Cerebellar cortex (tissue), 1 donor: ENCODE measurements around the gene KLF6.
A peak's percentile ranks its signal among the peaks of the same experiment; 100 is the strongest.

Experiments
- DNase-seq: peaks from one replicate; pipeline ENCODE4 v3.0.0-alpha.2; 2015; ENCODE audit warnings: low spot score

The KLF6 gene

DNA sequence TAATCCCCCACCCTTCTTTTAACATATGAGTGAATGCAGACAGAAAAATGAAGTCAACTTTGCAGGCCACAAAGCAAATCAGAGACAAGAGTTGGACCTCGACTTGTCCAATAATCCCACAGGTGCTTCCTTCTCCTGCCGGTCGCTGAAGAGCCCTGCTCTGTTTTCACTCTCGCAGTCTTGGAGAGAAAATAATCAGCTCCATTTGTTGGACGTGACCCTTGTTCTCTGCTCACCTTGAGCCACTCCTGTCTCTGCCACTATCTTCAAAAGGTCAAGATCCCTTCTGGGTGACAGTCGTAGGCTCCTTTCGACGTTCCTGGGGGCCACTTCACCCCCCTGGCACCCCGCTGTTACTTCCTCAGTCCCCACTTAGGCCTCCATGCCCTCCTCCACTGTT is 2.8 kb upstream of the KLF6 start:
- DNase-seq, result no peak

GRCh38 chr10:3787016-3787400 is 2.0 kb upstream of the KLF6 start:
- no peak for DNase-seq

DNA sequence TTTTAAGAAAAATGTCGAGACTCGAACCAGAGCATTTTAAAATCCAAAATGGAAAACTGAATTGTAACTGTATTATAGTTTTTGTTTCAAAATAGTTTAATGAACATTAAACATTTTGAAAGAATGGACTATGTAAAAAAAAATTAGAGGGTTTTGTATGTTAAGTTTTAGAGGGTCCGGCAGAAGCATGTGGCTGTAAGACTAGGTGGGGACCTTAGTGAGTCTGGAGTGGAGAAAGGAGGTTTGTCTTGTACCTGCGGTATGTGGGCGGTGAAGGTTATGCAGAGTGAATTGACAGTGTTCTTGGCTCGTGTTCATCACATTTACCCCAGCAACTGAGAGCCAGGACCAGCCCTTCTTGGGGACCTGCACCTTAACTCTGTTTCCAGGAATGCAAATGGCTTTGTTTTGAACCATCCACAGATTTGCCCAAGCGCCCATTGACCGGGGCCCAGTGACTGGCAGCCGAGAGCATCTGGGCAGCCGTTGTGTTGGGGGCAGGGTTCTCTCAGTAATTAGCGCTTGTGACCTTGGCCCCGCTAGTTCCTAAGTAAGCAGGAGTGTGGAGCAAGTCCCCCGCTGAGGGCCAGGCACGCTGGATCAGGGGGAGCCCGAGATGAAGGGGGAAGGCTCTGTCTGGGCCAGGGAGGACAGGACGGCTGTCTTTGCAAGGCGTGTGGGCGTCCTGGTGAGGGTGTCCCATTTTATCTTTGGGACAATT is 1.4 kb upstream of the KLF6 start:
- DNase-seq, result peak; percentile 61

GRCh38 chr10:3785851-3786271 is 852 bp upstream of the KLF6 start:
- DNase-seq, result peak; percentile 66

GRCh38 chr10:3785251-3785850 is 342 bp upstream of the KLF6 start:
- DNase-seq, result peak; percentile 98

DNA sequence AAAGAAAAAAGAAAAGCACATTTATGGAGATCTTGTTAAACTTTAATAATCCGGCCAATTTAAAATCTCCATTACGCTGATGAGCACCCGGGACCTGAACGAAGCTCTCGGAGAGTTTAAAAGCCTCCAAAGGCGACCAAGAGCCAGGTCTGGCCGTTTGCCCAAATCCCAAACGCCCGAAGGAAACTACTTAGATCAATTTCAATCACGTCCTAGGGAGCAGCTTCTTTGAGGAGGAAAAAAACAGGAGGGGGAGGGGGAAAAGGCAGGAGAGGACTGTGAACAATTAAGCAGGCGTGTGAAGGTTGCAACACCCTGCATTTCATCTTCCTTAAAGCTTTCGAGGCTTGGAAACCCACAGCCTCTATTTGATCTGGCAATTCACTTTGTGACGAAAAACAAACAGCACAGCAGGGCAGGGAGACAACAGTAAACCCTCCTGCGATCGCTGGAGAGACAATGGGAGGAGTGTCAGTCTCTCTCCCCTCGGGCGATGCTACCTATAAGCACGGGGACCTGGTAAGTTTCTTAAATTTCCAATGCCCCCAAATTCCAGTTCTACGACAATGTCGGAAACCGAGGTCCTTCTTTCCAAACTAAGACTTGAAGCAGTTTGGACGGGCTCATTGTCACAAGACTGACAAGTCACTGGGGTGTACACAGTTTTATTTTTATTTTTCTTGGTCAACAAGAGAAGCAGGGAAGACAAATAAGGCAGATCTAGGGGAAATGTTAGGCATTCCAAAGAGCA is 1.2 kb downstream of the KLF6 start:
- peak; percentile 61 for DNase-seq

DNA sequence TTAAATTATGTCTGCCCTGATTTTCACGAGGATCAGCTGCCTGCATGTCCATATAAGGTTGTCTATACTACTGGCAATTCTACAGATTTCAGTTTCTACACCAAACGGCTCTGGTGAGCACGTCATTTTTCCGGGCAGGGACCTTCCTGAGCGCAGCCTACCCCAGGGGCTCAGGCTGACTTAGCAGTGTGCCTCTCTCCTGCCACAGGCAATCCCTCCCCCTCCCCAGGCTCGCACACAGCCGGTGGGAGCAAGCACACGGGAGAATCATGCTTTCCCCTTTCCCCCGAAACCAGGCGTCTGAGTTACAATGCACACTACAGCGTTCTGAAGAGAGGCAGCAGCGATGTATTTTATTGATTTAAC is 1.7 kb downstream of the KLF6 start:
- DNase-seq, result peak; percentile 62

- peak; percentile 73 for DNase-seq
These were observed 2.3 kb downstream of the KLF6 start for GRCh38 chr10:3782451-3783315.

- DNase-seq, result peak; percentile 53
These were observed 2.9 kb downstream of the KLF6 start for GRCh38 chr10:3782146-3782450.

GRCh38 chr10:3781468-3782145 is 3.4 kb downstream of the KLF6 start:
- DNase-seq, result peak; percentile 20

GRCh38 chr10:3780771-3781467 is 4.1 kb downstream of the KLF6 start:
- DNase-seq, result peak; percentile 10

DNA sequence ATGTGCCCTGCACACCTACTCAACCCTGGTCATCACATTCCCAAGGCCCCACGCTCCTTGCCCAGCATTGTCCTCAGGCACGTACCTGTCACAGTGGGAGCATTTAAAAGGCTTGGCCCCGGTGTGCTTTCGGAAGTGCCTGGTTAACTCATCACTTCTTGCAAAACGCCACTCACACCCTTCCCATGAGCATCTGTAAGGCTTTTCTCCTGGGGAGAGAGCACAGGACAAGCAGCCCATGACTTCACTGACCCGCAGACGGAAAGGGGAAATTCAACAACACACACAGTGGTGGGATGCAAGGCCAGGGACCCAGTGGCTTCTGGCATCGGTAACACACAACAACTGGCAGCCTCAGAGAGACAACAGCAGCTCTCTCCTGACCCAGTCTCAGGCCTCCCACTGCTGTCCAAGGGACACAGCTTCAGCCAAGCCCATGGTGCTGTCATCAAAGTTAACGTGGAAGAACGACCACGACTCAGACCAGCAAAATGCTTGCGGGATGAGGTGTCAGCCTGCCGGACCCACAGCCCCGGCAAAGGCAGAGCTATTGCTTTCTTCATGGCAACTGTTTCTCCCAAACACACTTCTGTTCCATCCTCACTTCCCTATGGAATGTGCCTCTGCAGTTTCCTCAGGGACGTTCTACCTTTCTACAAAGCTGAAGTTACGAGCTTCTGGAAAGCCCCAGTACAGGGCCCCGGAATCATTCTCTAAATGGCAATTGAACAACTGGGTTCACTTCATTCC is 4.8 kb downstream of the KLF6 start:
- peak; percentile 24 for DNase-seq

DNA sequence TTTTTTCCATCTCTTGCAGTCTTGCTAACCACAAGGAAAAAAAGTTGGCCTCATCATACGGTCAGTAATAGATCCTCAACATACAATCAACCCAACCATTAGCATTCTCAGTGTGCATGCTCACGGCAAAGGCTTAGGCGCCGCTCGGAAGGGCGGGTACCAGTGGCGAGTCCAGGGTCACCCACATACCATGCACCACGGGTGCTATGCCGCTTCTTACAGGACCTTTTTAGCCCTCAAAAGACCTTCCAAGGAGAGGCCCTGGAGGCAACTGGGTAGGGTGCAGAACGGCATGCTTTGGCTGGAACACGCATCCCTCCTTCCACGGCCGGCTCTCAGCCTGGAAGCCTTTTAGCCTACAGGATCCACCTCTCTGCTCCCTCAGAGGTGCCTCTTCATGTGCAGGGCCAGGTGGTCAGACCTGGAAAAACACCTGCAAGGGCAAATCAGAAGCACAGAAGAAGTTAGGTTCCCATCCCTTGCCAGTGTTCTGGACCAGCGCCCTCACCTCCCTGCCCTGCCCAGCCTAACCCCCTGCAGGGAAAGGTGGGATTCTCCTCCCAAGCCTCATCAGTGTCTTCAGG is 5.8 kb downstream of the KLF6 start:
- peak; percentile 12 for DNase-seq

DNA sequence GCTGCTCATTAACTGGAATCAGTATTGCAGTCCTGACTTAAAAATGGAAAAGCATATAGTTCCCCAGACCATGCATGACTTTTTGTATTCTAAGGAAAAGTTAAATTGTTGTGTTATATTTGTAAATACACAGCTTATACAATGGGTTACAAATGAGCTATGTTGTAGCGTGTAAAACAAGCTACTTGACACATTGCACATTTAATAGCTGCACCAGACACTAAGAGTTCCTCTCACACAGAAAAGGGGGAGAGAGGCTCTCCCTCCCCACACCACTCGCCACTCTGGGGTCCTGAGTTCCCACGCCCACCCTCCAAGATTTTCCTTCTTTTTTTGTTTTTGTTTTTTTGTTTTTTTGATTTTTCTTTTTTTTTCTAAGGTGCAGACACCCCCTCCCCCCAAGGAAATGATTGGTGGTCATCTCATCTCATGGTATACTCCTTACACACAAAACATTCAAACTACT is 6.3 kb downstream of the KLF6 start:
- DNase-seq, result peak; percentile 19

DNA sequence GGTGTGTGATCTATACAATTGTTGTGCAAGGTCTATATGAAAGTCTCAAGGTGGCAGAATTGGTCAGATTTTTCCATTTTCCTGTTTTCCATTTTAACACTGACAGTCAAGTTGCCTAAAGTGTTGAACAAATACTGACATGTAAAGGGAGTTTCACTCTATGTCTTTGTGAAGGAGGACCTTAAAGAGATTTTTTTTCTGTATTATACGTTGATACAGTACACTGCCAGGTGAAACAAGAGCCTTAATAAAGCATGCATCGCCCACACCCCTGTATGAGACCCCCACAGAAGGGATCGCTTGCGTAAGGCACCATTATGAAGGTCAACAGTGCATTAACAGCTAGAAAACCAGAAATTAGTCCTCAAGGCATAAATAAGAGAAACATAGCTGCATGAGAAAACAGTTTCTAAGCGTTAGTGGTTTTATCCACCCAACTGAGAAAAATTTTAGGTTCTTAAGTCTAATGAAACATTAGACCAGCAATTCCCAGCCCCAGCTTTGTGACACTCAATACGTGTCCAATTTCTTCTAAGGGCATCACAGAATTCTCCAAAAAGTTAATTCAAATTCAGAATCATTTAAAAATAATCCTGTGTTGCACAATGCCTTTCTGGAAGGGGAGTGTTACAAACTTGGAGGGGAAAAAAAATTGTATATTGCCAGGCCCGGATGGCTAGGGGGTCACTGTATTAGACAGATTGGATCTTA is 6.9 kb downstream of the KLF6 start:
- peak; percentile 36 for DNase-seq

- peak; percentile 36 for DNase-seq
These were observed 8.0 kb downstream of the KLF6 start for GRCh38 chr10:3776796-3777571.

GRCh38 chr10:3775696-3776551 is 9.1 kb downstream of the KLF6 start:
- peak; percentile 51 for DNase-seq
